GM06990 (cell line): ENCODE data around the gene GSE1.

Experiments used
- DNase-seq: peaks from one replicate; pipeline ENCODE4 v3.0.0-alpha.2; 2011; ENCODE audit not compliant: insufficient read length; ENCODE audit errors: extremely low read depth
- H3K27me3 ChIP-seq: replicated peaks from 2 replicates; pipeline ENCODE4 v1.6.0; 2011; ENCODE audit warnings: low read length; ENCODE audit not compliant: control insufficient read depth, insufficient read depth
- H3K36me3 ChIP-seq: 2 replicates; pipeline ENCODE4 v1.5.1; 2011; ENCODE audit warnings: low read length; ENCODE audit not compliant: control insufficient read depth, insufficient read depth
- H3K4me3 ChIP-seq: replicated peaks from 2 replicates; pipeline ENCODE4 v1.5.1; 2011; ENCODE audit warnings: low read depth, mild to moderate bottlenecking, control low read depth, low read length
- CTCF ChIP-seq: IDR thresholded peaks from 2 replicates; pipeline ENCODE4 v1.5.1; 2011; ENCODE audit warnings: low read length, control low read depth, mild to moderate bottlenecking, inconsistent platforms; ENCODE audit not compliant: insufficient read depth, poor library complexity, severe bottlenecking

The GSE1 gene

GRCh38 chr16:85605051-85605911 is 7.8 kb upstream of the GSE1 start:
- Histone ChIP-seq H3K36me3 (no peaks in the 10 kb centered on the region), H3K27me3 (no peaks in the 10 kb centered on the region), H3K4me3 (no peak overlapping the region)
- no peak for TF ChIP-seq CTCF
- DNase-seq = no peak

- no peak for DNase-seq
- Histone ChIP-seq H3K36me3 (no peaks in the 10 kb centered on the region), H3K27me3 (no peaks in the 10 kb centered on the region), H3K4me3 (no peak overlapping the region)
- no peak for TF ChIP-seq CTCF
These were observed 6.9 kb upstream of the GSE1 start for GRCh38 chr16:85605912-85606841.

- no peak overlapping the region for H3K4me3 ChIP-seq
- no peak for DNase-seq
- H3K27me3 ChIP-seq = no peaks in the 10 kb centered on the region
These were observed 6.2 kb upstream of the GSE1 start for GRCh38 chr16:85606904-85607303.

GRCh38 chr16:85607321-85607765 is 5.8 kb upstream of the GSE1 start:
- no peak for TF ChIP-seq CTCF
- H3K4me3 ChIP-seq = no peak overlapping the region
- DNase-seq = peak; percentile 53
- H3K27me3 ChIP-seq = no peaks in the 10 kb centered on the region
- H3K36me3 ChIP-seq = no peaks in the 10 kb centered on the region

More at GRCh38 chr16:85606904-85607303, 6.2 kb upstream of the GSE1 start:
- TF ChIP-seq CTCF = no peak
- no peaks in the 10 kb centered on the region for H3K36me3 ChIP-seq

GRCh38 chr16:85607796-85608514 is 5.2 kb upstream of the GSE1 start:
- DNase-seq = no peak
- TF ChIP-seq CTCF = no peak
- Histone ChIP-seq H3K27me3 (no peaks in the 10 kb centered on the region), H3K36me3 (no peaks in the 10 kb centered on the region), H3K4me3 (no peak overlapping the region)
